Activated T-cell treated with anti-CD3 and anti-CD28 coated beads, Interleukin-2, amount 50 U/mL, for 72 hours (primary cell): ENCODE measurements around the gene NRXN2. TPM values are rescaled to one million over a fixed set of nuclear protein-coding genes. Genes with fewer than 3 reads are reported as not detected.

Source experiments
- ATAC-seq, 2 donors: fragments of 150-1000 bp; cut with Tn5 transposase; replicated peaks in 1 of 2; 2 replicates each; pipeline ENCODE4 v1.10.0; 2021; ENCODE audit warnings: moderate library complexity in 2 of 2, mild to moderate bottlenecking in 1 of 2
- DNase-seq, 2 donors: peaks; one replicate each; pipeline ENCODE4 v3.0.0; 2021 to 2022; ENCODE audit warnings: mixed read lengths in 1 of 2
- H3K27ac Mint-ChIP-seq: one replicate; pipeline ENCODE4 v1.8.0; 2022; ENCODE audit warnings: mild to moderate bottlenecking, moderate library complexity, mixed read lengths
- H3K27me3 Mint-ChIP-seq: one replicate; pipeline ENCODE4 v1.8.0; 2022; ENCODE audit warnings: low read depth, mixed read lengths
- H3K36me3 Mint-ChIP-seq, 2 donors: one replicate each; pipeline ENCODE4 v1.8.0; 2022; ENCODE audit warnings: mixed read lengths in 2 of 2, mild to moderate bottlenecking in 1 of 2; ENCODE audit not compliant: insufficient read depth in 2 of 2
- H3K4me1 Mint-ChIP-seq: one replicate; pipeline ENCODE4 v1.8.0; 2022; ENCODE audit warnings: low read depth, mixed read lengths
- H3K4me3 Mint-ChIP-seq, 2 donors: one replicate each; pipeline ENCODE4 v1.8.0; 2022; ENCODE audit warnings: mild to moderate bottlenecking in 2 of 2, mixed read lengths in 2 of 2, moderate library complexity in 2 of 2
- H3K9me3 Mint-ChIP-seq, 2 donors: one replicate each; pipeline ENCODE4 v1.8.0; 2022; ENCODE audit warnings: mixed read lengths in 2 of 2
- total RNA-seq, 2 donors: library from RNA; stranded (reverse); gene quantifications; one replicate each; pipeline ENCODE4 v1.2.3, GENCODE V29; 2022

Gene NRXN2
- total RNA-seq, 2 donors from 2014 or later = 0.37 to 0.55 TPM

GRCh38 chr11:64688534-64688982, 34.4 kb downstream of the NRXN2 start:
- peak overlapping the region; percentile 1 to 46 for H3K4me3 Mint-ChIP-seq
- no peak overlapping the region for H3K27ac Mint-ChIP-seq
- peak; percentile 92 to 93 for DNase-seq
- ATAC-seq = peak; percentile 95 to 98
- no peaks in the 10 kb centered on the region for H3K36me3 Mint-ChIP-seq
- H3K9me3 Mint-ChIP-seq = no peaks in the 10 kb centered on the region
- H3K27me3 Mint-ChIP-seq = peaks cover 20% of the 10 kb centered on the region
- H3K4me1 Mint-ChIP-seq = peaks cover 11% of the 10 kb centered on the region

GRCh38 chr11:64687643-64688533, 35.1 kb downstream of the NRXN2 start:
- Mint-ChIP-seq H3K4me3 (peak overlapping the region; percentile 1 to 46), H3K27me3 (peaks cover 13% of the 10 kb centered on the region), H3K27ac (no peak overlapping the region), H3K9me3 (no peaks in the 10 kb centered on the region), H3K36me3 (no peaks in the 10 kb centered on the region), H3K4me1 (peaks cover 9% of the 10 kb centered on the region)
- ATAC-seq (peak; percentile 7 to 22), DNase-seq (no peak)

GRCh38 chr11:64687204-64687603, 35.8 kb downstream of the NRXN2 start:
- Mint-ChIP-seq H3K9me3 (no peaks in the 10 kb centered on the region), H3K27me3 (peaks cover 7% of the 10 kb centered on the region), H3K36me3 (no peaks in the 10 kb centered on the region), H3K27ac (no peak overlapping the region), H3K4me3 (no peak overlapping the region), H3K4me1 (peaks cover 2% of the 10 kb centered on the region)
- DNase-seq (no peak), ATAC-seq (no peak)

GRCh38 chr11:64686466-64687170, 36.4 kb downstream of the NRXN2 start:
- ATAC-seq = peak in 1 of 2 donors; percentile 63
- H3K9me3 Mint-ChIP-seq = no peaks in the 10 kb centered on the region

GRCh38 chr11:64685536-64685935, 37.5 kb downstream of the NRXN2 start:
- peaks cover 7% of the 10 kb centered on the region for H3K27me3 Mint-ChIP-seq
- no peak overlapping the region for H3K27ac Mint-ChIP-seq
- H3K9me3 Mint-ChIP-seq = no peaks in the 10 kb centered on the region
- DNase-seq (no peak), ATAC-seq (no peak)
- no peaks in the 10 kb centered on the region for H3K4me1 Mint-ChIP-seq
- H3K4me3 Mint-ChIP-seq = no peak overlapping the region
- H3K36me3 Mint-ChIP-seq = no peaks in the 10 kb centered on the region

More at GRCh38 chr11:64686466-64687170, 36.4 kb downstream of the NRXN2 start:
- DNase-seq = no peak
- H3K36me3 Mint-ChIP-seq = no peaks in the 10 kb centered on the region
- peaks cover under 1% of the 10 kb centered on the region for H3K27me3 Mint-ChIP-seq
- H3K4me3 Mint-ChIP-seq = no peak overlapping the region
- H3K4me1 Mint-ChIP-seq = no peaks in the 10 kb centered on the region
- H3K27ac Mint-ChIP-seq = no peak overlapping the region

GRCh38 chr11:64684357-64684756, 38.6 kb downstream of the NRXN2 start:
- Mint-ChIP-seq H3K36me3 (no peaks in the 10 kb centered on the region), H3K9me3 (no peaks in the 10 kb centered on the region)

GRCh38 chr11:64681171-64681570, 41.8 kb downstream of the NRXN2 start:
- DNase-seq = no peak
- H3K4me1 Mint-ChIP-seq = no peaks in the 10 kb centered on the region
- no peaks in the 10 kb centered on the region for H3K9me3 Mint-ChIP-seq
- peaks cover 34% of the 10 kb centered on the region for H3K27me3 Mint-ChIP-seq
- no peak for ATAC-seq
- no peaks in the 10 kb centered on the region for H3K36me3 Mint-ChIP-seq
- no peak overlapping the region for H3K27ac Mint-ChIP-seq
- H3K4me3 Mint-ChIP-seq = no peak overlapping the region

More at GRCh38 chr11:64684357-64684756, 38.6 kb downstream of the NRXN2 start:
- Mint-ChIP-seq H3K4me3 (no peak overlapping the region), H3K4me1 (no peaks in the 10 kb centered on the region), H3K27ac (no peak overlapping the region), H3K27me3 (peaks cover 13% of the 10 kb centered on the region)
- ATAC-seq (no peak), DNase-seq (no peak)

- Mint-ChIP-seq H3K4me1 (no peaks in the 10 kb centered on the region), H3K9me3 (no peaks in the 10 kb centered on the region), H3K27ac (no peak overlapping the region), H3K27me3 (peaks cover 45% of the 10 kb centered on the region), H3K36me3 (no peaks in the 10 kb centered on the region), H3K4me3 (no peak overlapping the region)
- DNase-seq = no peak
- ATAC-seq = no peak
Observed at GRCh38 chr11:64679846-64680245, 43.2 kb downstream of the NRXN2 start.

GRCh38 chr11:64677441-64678023, 45.5 kb downstream of the NRXN2 start:
- no peaks in the 10 kb centered on the region for H3K9me3 Mint-ChIP-seq
- no peaks in the 10 kb centered on the region for H3K36me3 Mint-ChIP-seq
- H3K27ac Mint-ChIP-seq = no peak overlapping the region
- DNase-seq (no peak), ATAC-seq (no peak)
- peaks cover 46% of the 10 kb centered on the region for H3K27me3 Mint-ChIP-seq
- no peaks in the 10 kb centered on the region for H3K4me1 Mint-ChIP-seq
- no peak overlapping the region for H3K4me3 Mint-ChIP-seq

GRCh38 chr11:64676261-64676615, 46.8 kb downstream of the NRXN2 start:
- DNase-seq (no peak), ATAC-seq (no peak)
- Mint-ChIP-seq H3K9me3 (no peaks in the 10 kb centered on the region), H3K4me3 (no peak overlapping the region), H3K27me3 (peaks cover 50% of the 10 kb centered on the region), H3K36me3 (no peaks in the 10 kb centered on the region), H3K27ac (no peak overlapping the region), H3K4me1 (no peaks in the 10 kb centered on the region)

GRCh38 chr11:64675450-64676260, 47.3 kb downstream of the NRXN2 start:
- Mint-ChIP-seq H3K27me3 (peaks cover 52% of the 10 kb centered on the region), H3K4me1 (no peaks in the 10 kb centered on the region), H3K4me3 (no peak overlapping the region), H3K27ac (no peak overlapping the region), H3K9me3 (no peaks in the 10 kb centered on the region), H3K36me3 (no peaks in the 10 kb centered on the region)
- ATAC-seq = no peak
- DNase-seq = no peak

GRCh38 chr11:64674774-64675173, 48.2 kb downstream of the NRXN2 start:
- no peak for ATAC-seq
- H3K27me3 Mint-ChIP-seq = peaks cover 47% of the 10 kb centered on the region
- no peaks in the 10 kb centered on the region for H3K4me1 Mint-ChIP-seq
- no peak overlapping the region for H3K27ac Mint-ChIP-seq
- H3K9me3 Mint-ChIP-seq = no peaks in the 10 kb centered on the region
- H3K36me3 Mint-ChIP-seq = no peaks in the 10 kb centered on the region
- no peak for DNase-seq
- no peak overlapping the region for H3K4me3 Mint-ChIP-seq
